ENCODE data around the gene GRK2.
"Not testable (repeated sequence)": the region's sequence is repeated elsewhere in the genome, so short reads cannot be mapped to it uniquely, and the experiment has no call there.

Gene GRK2

GRCh38 chr11:67266449-67267187 lies at the start of gene GRK2:
TSS of gene GRK2 (plus strand) at chr11:67266473. CDS start at chr11:67266700, 227 bp downstream.
- DNase-seq = peak; percentile 56

- no peak for DNase-seq
Observed at GRCh38 chr11:67227726-67228125, 38.5 kb upstream of the GRK2 start.

DNA sequence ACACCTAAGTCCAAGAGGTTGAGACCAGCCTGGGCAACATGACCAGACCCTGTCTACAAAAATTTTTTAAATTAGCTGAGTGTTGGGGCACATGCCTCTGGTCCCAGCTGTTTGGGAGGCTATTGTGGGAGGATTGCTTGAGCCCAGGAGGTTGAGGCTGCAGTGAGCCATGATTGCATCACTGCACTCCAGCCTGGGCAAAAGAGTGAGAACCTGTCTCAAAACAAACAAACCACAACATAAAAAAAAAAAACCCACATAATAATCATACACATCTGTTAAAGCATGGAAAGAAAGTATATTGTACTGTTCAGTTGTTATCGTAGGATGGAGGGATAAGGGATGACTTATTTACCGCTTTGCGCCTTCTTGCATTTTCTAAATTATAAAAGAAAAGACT lies 35.9 kb upstream of the GRK2 start:
- DNase-seq = no peak

GRCh38 chr11:67230886-67231285 lies 35.4 kb upstream of the GRK2 start:
- DNase-seq = no peak

DNA sequence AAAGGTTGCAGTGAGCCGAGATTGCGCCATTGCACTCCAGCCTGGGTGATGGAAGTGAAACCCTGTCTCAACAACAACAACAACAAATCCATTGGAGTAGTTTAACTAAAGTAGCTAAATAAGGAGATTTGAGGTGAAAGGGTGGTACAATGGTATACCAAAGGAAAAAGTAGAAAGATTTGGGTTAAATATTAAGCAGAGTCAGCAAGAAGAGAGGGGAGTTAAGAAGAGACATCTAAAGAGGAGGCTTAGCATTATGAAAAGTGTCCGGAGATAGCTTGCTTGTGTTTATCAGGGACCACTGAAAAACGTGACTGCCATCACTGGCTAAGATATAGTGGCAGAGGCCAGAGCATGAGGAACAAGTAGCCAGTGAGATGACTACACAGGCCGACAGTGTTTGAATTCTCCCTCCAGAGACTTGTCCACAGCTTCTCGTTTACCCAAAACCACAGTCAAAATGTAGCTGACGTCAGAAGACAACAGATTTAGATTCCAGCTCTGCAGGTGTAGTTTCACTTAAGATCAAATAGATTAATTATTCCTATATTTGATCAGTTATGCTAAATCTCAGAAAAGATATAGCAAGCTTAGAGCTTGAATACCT lies 32.6 kb upstream of the GRK2 start:
- no peak for DNase-seq

- DNase-seq = not testable (repeated sequence)
Observed at GRCh38 chr11:67234571-67234970, 31.7 kb upstream of the GRK2 start.

DNA sequence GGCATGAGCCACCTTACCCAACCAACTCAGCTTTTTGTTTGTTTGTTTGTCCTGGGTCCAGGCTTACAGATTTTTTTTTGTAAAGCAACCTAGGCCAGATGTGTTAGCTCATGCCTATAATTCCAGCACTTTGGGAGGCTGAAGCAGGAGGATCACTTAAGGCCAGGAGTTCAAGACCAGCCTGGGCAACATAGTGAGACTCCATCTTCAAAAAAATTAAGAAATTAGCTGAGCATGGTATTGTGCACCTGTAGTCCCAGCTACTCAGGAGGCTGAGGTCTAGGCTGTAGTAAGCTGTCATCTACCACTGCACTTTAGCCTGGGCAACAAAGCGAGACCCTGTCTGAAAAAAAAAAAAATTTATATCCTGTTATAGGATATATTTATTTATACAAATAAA lies 28.7 kb upstream of the GRK2 start:
- no peak for DNase-seq

- no peak for DNase-seq
Observed at GRCh38 chr11:67238894-67239782, 27.1 kb upstream of the GRK2 start.

GRCh38 chr11:67239783-67240575 lies 26.3 kb upstream of the GRK2 start:
- peak; percentile 99 for DNase-seq

- DNase-seq = peak; percentile 92
Observed at GRCh38 chr11:67240576-67241389, 25.5 kb upstream of the GRK2 start.

- no peak for DNase-seq
Observed at GRCh38 chr11:67242548-67242947, 23.7 kb upstream of the GRK2 start.

GRCh38 chr11:67243051-67243450 lies 23.2 kb upstream of the GRK2 start:
- no peak for DNase-seq

DNA sequence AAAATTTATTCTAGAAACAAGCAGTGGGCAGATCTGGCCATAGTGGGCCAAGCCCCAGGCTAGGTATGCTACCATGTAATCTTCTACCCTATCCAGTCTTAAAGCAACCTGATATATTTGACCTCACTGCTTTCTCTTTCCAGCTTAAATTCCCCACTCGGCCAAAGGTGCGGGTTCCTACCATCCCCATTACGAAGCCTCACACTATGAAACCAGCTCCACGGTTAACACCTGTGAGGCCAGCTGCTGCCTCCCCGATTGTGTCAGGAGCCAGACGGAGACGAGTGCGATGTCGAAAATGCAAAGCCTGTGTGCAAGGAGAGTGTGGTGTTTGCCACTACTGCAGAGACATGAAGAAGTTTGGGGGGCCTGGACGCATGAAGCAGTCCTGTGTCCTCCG lies 21.2 kb upstream of the GRK2 start:
- no peak for DNase-seq

- no peak for DNase-seq
Observed at GRCh38 chr11:67247946-67248550, 18.2 kb upstream of the GRK2 start.

GRCh38 chr11:67248653-67249052 lies 17.6 kb upstream of the GRK2 start:
- DNase-seq = no peak

GRCh38 chr11:67250059-67251043 lies 15.9 kb upstream of the GRK2 start:
- DNase-seq = no peak

- DNase-seq = no peak
Observed at GRCh38 chr11:67251841-67252240, 14.4 kb upstream of the GRK2 start.

DNA sequence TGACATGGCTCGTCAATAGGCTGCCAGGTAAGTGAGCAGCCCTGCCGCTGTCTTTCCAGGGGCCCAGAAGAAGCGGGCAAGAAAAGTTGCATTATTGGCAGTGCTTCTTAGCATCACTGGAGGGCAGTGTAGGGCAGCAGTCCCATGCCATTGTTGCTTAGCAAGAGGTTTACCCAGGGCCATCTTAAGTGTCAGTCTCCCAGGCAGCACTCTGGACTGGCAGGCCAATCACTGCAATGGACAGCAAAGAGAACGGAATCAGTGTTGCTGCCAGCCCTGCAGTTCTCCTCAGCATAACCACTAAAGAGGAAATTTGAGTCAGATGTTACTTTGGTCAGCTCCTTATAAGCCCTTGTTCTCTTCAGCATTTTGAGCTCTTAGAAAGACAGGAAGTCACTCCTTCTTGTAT lies 13.4 kb upstream of the GRK2 start:
- peak; percentile 43 for DNase-seq

DNA sequence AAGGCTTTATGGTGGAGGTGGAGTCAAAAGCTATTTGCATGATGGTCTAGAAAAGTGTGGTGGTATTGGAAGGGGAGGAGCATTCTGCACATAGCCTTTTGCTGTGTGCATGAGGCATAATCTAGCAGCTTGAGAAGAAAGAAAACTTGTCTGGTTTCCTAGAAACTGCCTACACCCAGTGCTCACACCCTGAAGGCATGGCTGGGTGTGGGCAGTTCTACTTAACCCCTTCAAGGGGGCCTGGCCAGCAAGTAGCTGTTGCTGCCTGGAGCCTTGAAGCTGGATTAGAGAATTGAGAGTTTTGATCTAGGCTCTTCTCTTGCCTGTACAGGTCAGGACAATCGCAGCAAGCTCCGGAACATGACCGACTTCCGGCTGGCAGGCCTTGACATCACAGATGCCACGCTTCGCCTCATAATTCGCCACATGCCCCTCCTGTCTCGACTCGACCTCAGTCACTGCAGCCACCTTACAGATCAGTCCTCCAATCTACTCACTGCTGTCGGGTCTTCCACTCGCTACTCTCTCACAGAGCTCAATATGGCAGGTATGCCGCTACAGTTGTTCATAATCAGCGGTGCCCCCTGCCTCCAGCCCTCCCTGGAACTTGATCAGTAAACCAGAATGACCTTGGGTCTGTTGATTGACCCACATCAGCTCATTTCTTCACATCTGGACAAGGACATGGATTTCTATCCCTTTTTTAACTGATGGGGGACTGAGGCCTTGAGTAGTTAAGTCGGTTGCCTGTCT lies 12.2 kb upstream of the GRK2 start:
- DNase-seq = no peak

Data from activated CD4-positive, alpha-beta T cell treated with anti-CD3 and anti-CD28 coated beads, Interleukin-2, Interleukin-6, amounts not matched to agents 100 ng/mL and 50 ng/mL, durations not matched to agents 16 hours and 8 hours (primary cell).